ENCODE data around the gene RCVRN. TPM values are rescaled to one million over a fixed set of nuclear protein-coding genes. Genes with fewer than 3 reads are reported as not detected.
"Not testable (repeated sequence)": the region's sequence is repeated elsewhere in the genome, so short reads cannot be mapped to it uniquely, and the experiment has no call there.

Gene RCVRN
- total RNA-seq, 3 donors from 2014 or later: not detected

- Mint-ChIP-seq H3K27me3 (ENCODE audit: low read depth) (no peaks in the 10 kb centered on the region), H3K4me3 (no peak overlapping the region), H3K4me1 (ENCODE audit: low read depth) (no peaks in the 10 kb centered on the region), H3K9me3 (no peaks in the 10 kb centered on the region), H3K36me3 (ENCODE audit: insufficient read depth) (no peaks in the 10 kb centered on the region)
- ATAC-seq (no peak), DNase-seq (no peak)
Measured at GRCh38 chr17:9931144-9931741, 26.2 kb upstream of the RCVRN start.

DNA sequence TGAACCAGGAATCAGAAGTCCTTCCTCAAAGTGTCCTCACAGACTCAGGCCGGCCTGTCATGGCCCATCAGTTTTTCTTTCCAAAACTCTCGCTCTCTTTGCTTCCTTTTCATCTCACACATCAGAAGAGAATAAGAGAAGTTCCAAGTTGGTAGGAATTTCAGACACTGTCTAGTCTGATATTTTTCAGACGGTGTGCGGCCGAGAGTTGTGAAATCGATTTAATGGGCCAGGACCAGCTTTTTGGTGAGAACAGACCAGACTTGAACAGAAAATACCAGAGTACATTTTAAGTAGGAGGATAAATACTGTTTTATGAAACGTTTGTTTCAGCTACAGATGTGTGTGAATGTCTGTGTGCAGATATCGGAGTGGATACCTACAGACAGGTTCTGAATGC is 24.8 kb upstream of the RCVRN start:
- Mint-ChIP-seq H3K27me3 (ENCODE audit: low read depth) (no peaks in the 10 kb centered on the region), H3K9me3 (no peaks in the 10 kb centered on the region), H3K4me1 (ENCODE audit: low read depth) (no peaks in the 10 kb centered on the region), H3K4me3 (no peak overlapping the region), H3K36me3 (ENCODE audit: insufficient read depth) (no peaks in the 10 kb centered on the region)
- no peak for DNase-seq
- no peak for ATAC-seq

- no peak overlapping the region for H3K4me3 Mint-ChIP-seq
- H3K36me3 Mint-ChIP-seq (ENCODE audit: insufficient read depth): no peaks in the 10 kb centered on the region
- H3K4me1 Mint-ChIP-seq (ENCODE audit: low read depth): peaks cover 2% of the 10 kb centered on the region
- DNase-seq: no peak
- ATAC-seq: no peak
- no peaks in the 10 kb centered on the region for H3K27me3 Mint-ChIP-seq (ENCODE audit: low read depth)
- no peaks in the 10 kb centered on the region for H3K9me3 Mint-ChIP-seq
Measured at GRCh38 chr17:9928601-9929333, 23.7 kb upstream of the RCVRN start.

DNA sequence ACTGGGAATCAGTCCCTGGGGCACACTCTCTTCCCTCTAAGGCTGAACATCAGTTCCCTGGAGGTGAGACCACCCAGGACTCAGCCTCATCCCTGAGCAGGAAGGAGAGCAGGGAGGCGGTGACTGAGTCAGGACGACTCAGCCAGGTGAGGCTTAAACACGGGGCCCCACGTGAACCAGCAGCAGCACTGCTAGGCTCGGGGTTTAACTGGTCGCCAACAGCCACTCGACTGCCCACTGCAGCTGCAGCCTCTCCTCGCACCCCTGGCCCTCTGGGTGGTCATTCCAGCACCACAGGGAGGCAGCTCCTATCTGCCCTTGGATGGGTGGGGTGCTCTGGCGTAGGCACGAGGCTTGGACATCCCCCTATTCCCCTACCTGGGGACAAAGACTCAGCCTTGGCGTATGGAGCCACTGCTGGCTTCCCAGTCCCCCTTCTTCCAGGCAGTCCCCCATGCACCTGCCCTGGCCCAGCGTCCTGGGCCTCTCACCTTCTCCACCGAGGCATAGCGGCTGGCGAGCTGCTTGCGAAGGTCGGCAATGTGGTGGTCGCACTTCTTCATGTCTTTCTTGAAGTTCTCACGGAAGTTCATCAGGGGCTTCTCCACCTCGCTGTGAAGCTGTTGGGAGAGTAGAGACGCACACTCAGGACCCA is 21.2 kb upstream of the RCVRN start:
- DNase-seq (no peak), ATAC-seq (no peak)
- no peaks in the 10 kb centered on the region for H3K9me3 Mint-ChIP-seq

GRCh38 chr17:9925457-9925856 is 20.4 kb upstream of the RCVRN start:
- Mint-ChIP-seq H3K27me3 (ENCODE audit: low read depth) (no peaks in the 10 kb centered on the region), H3K4me3 (no peak overlapping the region), H3K9me3 (no peaks in the 10 kb centered on the region), H3K4me1 (ENCODE audit: low read depth) (peaks cover 2% of the 10 kb centered on the region), H3K36me3 (ENCODE audit: insufficient read depth) (no peaks in the 10 kb centered on the region)
- ATAC-seq (no peak), DNase-seq (no peak)

More for the DNA sequence above, 21.2 kb upstream of the RCVRN start:
- Mint-ChIP-seq H3K4me3 (no peak overlapping the region), H3K4me1 (ENCODE audit: low read depth) (peaks cover 2% of the 10 kb centered on the region), H3K27me3 (ENCODE audit: low read depth) (no peaks in the 10 kb centered on the region), H3K36me3 (ENCODE audit: insufficient read depth) (no peaks in the 10 kb centered on the region)

GRCh38 chr17:9924735-9925191 is 19.7 kb upstream of the RCVRN start:
- ATAC-seq (peak in 1 of 2 donors; percentile 62), DNase-seq (no peak)
- H3K4me3 Mint-ChIP-seq: no peak overlapping the region
- H3K36me3 Mint-ChIP-seq (ENCODE audit: insufficient read depth): no peaks in the 10 kb centered on the region
- H3K27me3 Mint-ChIP-seq (ENCODE audit: low read depth): no peaks in the 10 kb centered on the region
- peaks cover 2% of the 10 kb centered on the region for H3K4me1 Mint-ChIP-seq (ENCODE audit: low read depth)
- no peaks in the 10 kb centered on the region for H3K9me3 Mint-ChIP-seq

DNA sequence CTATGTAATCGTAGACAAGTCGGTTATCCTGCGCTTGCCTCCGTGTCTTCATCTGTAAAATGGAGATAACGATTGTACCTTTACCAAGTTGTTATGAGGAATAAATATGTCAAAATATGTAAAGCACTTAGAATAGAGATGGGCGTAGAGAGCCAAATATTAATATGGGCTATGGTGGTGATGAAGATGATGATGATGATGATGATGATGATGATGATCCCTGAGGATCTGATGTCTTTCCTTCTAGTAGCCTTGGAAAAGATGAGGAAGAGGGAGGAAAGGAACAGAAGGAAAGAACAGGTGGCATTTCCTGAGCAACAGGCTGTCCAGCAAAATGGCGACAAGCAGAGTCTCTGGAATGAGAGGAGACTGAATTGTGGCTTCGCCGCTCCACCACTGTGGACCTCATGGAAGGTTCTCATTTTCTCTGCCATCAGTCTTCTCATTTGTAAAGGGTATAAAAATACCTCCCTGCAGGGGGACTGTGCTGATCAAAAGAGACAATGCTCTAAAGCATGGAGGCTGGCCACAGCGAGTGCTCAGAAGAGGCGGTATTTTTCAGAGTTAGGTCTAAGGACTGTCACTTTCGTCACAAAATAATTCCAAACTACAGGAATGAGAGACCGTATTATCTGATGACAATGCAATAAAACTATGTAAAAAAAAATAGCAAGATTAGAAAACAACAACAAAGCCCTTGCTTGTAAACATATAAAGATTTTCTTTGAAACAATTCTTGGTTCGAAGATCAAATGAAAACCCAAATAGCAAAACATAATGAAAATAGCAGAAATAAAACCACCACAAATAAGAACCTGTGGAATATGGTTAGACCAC is 17.2 kb upstream of the RCVRN start:
- no peaks in the 10 kb centered on the region for H3K27me3 Mint-ChIP-seq (ENCODE audit: low read depth)
- DNase-seq (no peak), ATAC-seq (no peak)
- peaks cover 2% of the 10 kb centered on the region for H3K4me1 Mint-ChIP-seq (ENCODE audit: low read depth)
- no peaks in the 10 kb centered on the region for H3K36me3 Mint-ChIP-seq (ENCODE audit: insufficient read depth)
- H3K9me3 Mint-ChIP-seq: no peaks in the 10 kb centered on the region
- H3K4me3 Mint-ChIP-seq: no peak overlapping the region

DNA sequence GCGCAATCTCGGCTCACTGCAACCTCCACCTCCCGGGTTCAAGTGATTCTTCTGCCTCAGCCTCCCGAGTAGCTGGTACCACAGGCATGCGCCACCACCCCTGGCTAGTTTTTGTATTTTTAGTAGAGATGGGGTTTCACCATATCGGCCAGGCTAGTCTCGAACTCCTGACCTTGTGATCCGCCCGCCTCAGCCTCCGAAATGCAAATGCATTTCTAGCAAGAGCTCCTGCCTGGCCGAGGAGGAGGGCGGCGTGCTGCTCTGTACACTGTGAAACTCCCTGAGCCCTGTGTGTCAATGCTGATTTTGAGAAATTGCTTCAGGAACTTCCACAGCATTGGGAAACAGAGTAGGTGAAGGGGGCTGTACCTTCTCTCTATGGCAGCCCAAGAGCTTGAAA is 16.1 kb upstream of the RCVRN start:
- H3K36me3 Mint-ChIP-seq (ENCODE audit: insufficient read depth); DNase-seq; H3K4me3 Mint-ChIP-seq; H3K4me1 Mint-ChIP-seq (ENCODE audit: low read depth); ATAC-seq; H3K9me3 Mint-ChIP-seq; H3K27me3 Mint-ChIP-seq (ENCODE audit: low read depth): not testable (repeated sequence)

GRCh38 chr17:9918804-9919352 is 13.8 kb upstream of the RCVRN start:
- no peak overlapping the region for H3K4me3 Mint-ChIP-seq
- DNase-seq (no peak), ATAC-seq (no peak)
- H3K9me3 Mint-ChIP-seq: no peaks in the 10 kb centered on the region
- no peaks in the 10 kb centered on the region for H3K27me3 Mint-ChIP-seq (ENCODE audit: low read depth)
- H3K4me1 Mint-ChIP-seq (ENCODE audit: low read depth): no peaks in the 10 kb centered on the region
- H3K36me3 Mint-ChIP-seq (ENCODE audit: insufficient read depth): no peaks in the 10 kb centered on the region

GRCh38 chr17:9918352-9918751 is 13.3 kb upstream of the RCVRN start:
- Mint-ChIP-seq H3K9me3 (no peaks in the 10 kb centered on the region), H3K4me3 (no peak overlapping the region), H3K36me3 (ENCODE audit: insufficient read depth) (no peaks in the 10 kb centered on the region), H3K4me1 (ENCODE audit: low read depth) (no peaks in the 10 kb centered on the region), H3K27me3 (ENCODE audit: low read depth) (no peaks in the 10 kb centered on the region)
- ATAC-seq: no peak
- DNase-seq: no peak

- Mint-ChIP-seq H3K27me3 (ENCODE audit: low read depth) (no peaks in the 10 kb centered on the region), H3K4me1 (ENCODE audit: low read depth) (no peaks in the 10 kb centered on the region), H3K9me3 (no peaks in the 10 kb centered on the region), H3K4me3 (no peak overlapping the region), H3K36me3 (ENCODE audit: insufficient read depth) (no peaks in the 10 kb centered on the region)
- DNase-seq: no peak
- ATAC-seq: no peak
Measured at GRCh38 chr17:9917801-9918200, 12.7 kb upstream of the RCVRN start.

DNA sequence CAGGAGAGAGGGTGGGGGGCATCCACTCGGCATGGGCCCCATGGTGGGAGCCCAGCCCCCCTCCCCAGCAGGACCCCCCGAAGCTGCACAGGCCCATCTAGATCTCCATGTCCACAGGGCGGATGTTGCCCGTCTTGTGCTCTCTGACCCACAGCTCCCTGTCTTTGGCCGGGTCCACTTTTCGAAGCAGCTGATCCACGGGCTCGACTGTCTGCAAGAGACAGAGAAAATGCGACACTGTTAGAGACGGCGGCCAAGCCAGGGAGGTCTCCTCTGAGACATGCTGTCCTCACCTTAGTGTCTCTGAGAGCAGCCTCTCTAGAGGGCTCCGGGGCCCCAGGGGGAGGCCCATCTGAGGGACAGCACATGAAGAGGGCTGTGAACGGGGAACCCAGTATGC is 12.1 kb upstream of the RCVRN start:
- no peak overlapping the region for H3K4me3 Mint-ChIP-seq
- no peak for DNase-seq

GRCh38 chr17:9916108-9916507 is 11.0 kb upstream of the RCVRN start:
- ATAC-seq (no peak), DNase-seq (no peak)
- no peaks in the 10 kb centered on the region for H3K36me3 Mint-ChIP-seq (ENCODE audit: insufficient read depth)
- H3K4me3 Mint-ChIP-seq: no peak overlapping the region
- no peaks in the 10 kb centered on the region for H3K9me3 Mint-ChIP-seq
- no peaks in the 10 kb centered on the region for H3K27me3 Mint-ChIP-seq (ENCODE audit: low read depth)
- no peaks in the 10 kb centered on the region for H3K4me1 Mint-ChIP-seq (ENCODE audit: low read depth)

More for the DNA sequence above, 12.1 kb upstream of the RCVRN start:
- no peaks in the 10 kb centered on the region for H3K9me3 Mint-ChIP-seq
- no peaks in the 10 kb centered on the region for H3K4me1 Mint-ChIP-seq (ENCODE audit: low read depth)
- H3K27me3 Mint-ChIP-seq (ENCODE audit: low read depth): no peaks in the 10 kb centered on the region
- ATAC-seq: no peak
- no peaks in the 10 kb centered on the region for H3K36me3 Mint-ChIP-seq (ENCODE audit: insufficient read depth)

DNA sequence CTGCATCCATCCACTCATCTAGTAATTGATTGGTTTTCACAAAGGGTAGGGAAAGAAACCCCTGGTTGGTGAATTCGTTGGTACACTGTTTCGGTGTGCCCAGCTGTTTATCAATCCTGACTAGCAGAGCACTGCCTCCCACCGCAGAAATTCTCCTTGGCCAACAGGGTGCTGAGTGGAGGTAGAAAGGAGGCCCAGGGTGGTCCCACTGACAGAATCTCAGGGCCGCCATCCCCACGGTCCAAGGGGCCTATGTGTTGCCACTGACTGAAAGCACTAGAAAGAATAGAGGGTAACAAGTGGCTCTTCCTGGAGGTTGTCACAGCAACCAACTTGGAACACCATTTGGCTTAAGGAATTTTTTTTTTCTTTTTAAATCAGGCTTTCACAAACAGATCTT is 8.4 kb upstream of the RCVRN start:
- no peaks in the 10 kb centered on the region for H3K9me3 Mint-ChIP-seq
- H3K4me3 Mint-ChIP-seq: no peak overlapping the region
- ATAC-seq: no peak
- no peaks in the 10 kb centered on the region for H3K27me3 Mint-ChIP-seq (ENCODE audit: low read depth)
- no peaks in the 10 kb centered on the region for H3K36me3 Mint-ChIP-seq (ENCODE audit: insufficient read depth)
- DNase-seq: no peak
- H3K4me1 Mint-ChIP-seq (ENCODE audit: low read depth): no peaks in the 10 kb centered on the region

Measured in activated T-cell treated with anti-CD3 and anti-CD28 coated beads, Interleukin-2, amount 50 U/mL, for 4 hours (primary cell).